Activated naive CD4-positive, alpha-beta T cell treated with anti-CD3 and anti-CD28 coated beads, Interleukin-2, amount 50 U/mL, for 16 hours (primary cell): ENCODE data around the gene MGAT4B.
"Not testable (repeated sequence)": the region's sequence is repeated elsewhere in the genome, so short reads cannot be mapped to it uniquely, and the experiment has no call there.

Experiments used
- DNase-seq: peaks from one replicate; pipeline ENCODE4 v3.0.0-alpha.2; 2020

MGAT4B gene

GRCh38 chr5:179794171-179794570, 12.5 kb downstream of the MGAT4B start:
- DNase-seq: no peak

GRCh38 chr5:179793468-179794139, 13.1 kb downstream of the MGAT4B start, which contains the start of gene LTC4S:
LTC4S (plus strand) TSS chr5:179793986; CDS start chr5:179794081, 95 bp downstream.
- DNase-seq: no peak

DNA sequence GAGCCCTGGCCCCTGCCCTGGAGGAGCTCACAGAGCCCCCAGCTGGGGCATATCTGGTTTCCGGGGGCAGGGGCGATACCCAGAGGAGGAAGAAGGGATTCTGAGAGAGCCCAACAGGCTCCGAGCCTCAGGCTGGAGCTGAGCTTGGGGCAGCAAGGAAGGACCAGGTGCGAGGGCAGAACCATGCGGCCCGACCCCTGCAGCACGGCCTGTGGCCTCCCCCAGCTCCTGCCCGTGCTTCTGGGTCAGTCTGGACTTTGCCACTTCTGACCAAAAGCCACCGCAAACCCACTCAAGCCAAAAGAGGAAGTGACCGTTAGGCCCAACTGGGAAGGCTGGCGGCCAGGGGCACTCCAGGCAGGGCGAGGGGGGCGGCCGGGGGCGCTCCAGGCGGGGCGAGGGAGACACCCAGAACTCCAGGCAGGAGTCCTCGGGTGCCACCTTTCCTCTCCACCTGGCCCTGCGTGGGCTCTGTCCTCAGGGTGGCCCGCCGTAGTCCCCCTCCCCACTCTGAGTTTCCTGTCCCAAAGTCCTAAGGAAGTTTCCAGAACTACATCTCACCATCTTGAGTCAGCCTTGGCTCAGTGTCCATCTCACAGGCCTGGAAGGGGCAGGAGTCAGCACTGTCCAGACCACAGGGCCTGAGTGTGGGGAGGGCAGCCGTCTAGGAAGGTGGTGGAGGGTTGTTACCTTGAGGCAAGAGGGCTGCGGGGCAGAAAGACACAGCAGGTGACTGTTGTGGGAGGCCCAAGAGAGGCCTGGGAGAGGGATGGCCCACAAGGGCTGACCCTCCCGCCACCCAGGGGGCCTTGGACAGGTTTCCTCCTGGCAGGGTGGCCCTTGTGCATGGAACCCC, 13.8 kb downstream of the MGAT4B start:
- no peak for DNase-seq

DNA sequence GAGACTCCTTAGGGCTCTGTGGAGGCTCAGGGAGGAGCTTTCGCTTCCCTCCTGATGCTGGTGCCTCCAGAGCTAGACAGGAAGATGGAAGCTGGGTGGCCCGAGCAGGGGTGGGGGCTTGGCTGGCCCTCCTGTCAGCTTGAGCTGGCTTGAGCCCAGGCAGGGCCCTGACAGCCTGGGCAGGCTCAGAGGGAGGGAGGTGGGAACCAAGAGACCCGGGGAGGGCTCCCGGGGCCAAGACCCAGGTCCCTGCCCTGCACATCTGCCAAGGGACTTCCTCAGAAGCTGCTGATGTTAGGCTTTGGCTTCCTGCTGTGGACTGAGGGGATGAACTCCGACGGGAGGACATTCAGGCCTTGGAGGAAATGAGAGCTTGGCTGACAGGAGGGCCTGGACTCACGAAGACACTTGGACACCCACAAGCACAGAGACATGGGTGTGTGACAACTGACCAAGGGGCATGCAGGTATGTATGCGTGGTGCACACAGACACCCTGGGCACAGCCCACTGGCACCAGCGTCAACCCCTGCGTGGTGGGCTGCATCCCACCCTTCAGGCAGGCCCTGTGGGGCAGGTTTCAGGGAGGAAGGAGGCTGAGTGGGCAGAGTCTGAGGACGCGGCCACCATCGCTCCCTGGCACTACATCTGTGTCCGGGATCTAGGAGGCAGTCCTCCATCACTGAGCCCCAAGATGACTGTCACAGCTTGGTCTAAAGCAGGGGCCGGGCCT, 14.6 kb downstream of the MGAT4B start:
- no peak for DNase-seq

DNA sequence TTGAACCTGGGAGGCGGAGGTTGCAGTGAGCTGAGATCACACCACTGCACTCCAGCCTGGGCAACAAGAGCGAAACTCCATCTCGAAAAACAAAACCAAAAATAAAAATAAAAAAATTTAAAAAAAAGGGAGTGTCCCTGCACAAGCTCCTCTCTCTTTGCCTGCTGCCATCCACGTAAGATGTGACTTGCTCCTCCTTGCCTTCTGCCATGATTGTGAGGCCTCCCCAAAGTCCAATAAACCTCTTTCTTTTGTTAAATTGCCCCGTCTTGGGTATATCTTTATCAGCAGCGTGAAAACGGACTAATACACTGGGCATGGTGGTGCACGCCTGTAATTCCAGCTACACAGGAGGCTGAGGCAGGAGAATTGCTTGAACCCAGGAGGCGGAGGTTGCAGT, 17.4 kb downstream of the MGAT4B start:
- not testable (repeated sequence) for DNase-seq

DNA sequence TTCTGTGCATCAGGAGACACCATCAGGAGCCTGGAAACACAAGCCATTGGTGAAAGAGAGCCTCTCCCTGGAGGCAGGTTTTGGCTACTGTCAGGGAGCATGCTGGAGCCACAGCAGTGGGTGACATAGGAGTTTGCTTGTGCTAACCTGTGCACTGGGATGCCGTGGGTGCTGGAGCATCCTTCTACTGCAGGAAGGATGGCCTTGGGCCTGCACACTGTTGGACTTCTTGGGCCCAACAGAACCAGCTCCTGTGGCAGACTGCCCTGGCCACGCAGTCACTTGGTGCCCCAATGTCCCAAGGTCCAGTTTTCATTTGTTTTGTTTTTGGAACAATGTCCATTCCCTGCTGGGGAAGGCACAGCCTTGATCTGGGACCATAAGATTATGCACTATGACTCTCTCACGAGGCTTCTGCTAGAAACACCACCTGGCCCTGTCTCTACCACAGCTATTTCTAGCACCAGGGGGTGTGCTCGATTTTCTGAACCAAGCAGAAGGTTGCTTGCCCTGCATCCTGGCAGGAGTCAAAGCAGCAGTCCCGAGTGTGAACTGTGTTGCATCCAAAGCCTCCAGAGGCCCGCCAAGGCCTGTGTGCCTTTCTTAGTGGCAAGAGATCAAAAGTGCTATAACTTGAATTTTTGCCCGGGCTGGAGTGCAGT, 18.3 kb downstream of the MGAT4B start:
- DNase-seq: no peak

- DNase-seq: no peak
These were observed 19.8 kb downstream of the MGAT4B start for GRCh38 chr5:179786861-179787260.

DNA sequence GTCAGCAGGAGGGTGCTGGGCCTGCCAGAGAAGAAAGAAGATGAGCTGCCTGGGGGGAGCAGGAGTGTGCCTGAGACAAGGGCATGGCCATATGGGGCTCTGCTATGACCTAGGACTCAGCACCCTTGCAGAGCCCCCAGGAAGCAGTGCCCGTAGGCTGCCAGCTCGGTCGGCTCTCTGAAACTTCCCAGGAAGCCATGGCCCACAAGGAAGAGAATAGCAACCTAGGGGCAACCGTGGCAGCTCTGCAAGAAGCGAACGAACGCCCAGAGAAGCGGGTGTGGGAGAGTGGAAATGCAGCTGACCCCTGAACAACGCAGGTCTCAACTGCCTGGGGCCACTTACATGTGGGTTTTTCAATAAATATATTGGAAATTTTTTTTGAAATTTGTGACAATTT, 23.5 kb downstream of the MGAT4B start:
- no peak for DNase-seq

DNA sequence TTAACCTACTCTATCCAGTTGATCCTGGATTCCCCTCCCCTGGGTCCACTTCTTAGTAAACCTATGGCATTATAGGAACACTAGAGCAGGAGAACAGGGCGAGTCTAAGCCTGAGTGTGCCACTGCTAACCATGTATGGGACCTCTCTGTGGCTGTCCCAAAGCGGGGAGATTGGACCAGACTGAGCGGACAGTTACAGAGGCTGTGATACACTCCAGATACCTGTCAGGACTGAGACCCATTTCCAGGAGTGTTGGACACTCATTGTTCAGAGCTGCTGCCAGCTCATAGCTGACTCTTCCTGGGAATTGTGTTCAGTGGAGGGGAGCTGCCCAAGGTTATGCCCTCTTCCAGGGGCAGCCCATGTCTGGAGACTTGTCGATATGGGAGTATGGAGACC, 24.8 kb downstream of the MGAT4B start:
- DNase-seq: no peak

DNA sequence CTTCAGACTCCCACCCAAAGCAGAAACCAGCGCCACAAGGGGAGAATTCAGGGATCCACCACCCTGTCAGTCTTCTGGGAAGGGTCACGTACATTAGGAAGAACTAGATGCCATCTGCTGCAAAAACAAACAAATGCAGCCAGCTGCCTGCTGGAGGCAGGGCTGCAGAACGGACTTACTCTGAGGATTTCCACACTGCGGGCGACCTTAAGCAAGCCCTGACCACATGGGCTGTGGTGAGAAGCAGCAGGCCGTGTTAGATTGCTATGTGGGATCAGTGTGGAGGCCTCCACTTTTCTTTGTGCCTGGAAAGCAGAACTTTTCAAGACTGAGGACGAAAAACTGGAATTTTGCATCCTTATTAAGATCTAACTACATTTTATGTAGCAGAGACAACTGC, 26.3 kb downstream of the MGAT4B start:
- DNase-seq: no peak

DNA sequence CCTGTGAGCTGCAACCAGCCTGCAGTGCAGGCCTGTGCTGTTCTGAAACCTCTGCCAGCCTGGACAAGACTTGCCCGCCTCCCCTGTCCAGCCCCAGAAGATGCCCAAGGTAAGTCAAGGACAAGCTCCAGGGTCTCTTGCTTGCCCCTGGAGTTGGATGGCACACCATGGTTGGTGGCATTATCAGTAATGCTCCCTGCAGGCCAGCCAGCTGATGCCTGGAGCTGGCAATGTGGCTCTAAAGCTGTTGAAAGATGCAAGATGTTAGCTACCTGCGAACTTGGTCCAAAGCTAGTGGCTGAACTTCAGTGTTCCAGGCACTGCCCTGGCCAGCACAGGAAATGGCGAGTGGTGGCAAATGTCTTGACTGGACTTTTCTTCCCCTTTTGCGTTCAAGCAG, 26.8 kb downstream of the MGAT4B start:
- no peak for DNase-seq

DNA sequence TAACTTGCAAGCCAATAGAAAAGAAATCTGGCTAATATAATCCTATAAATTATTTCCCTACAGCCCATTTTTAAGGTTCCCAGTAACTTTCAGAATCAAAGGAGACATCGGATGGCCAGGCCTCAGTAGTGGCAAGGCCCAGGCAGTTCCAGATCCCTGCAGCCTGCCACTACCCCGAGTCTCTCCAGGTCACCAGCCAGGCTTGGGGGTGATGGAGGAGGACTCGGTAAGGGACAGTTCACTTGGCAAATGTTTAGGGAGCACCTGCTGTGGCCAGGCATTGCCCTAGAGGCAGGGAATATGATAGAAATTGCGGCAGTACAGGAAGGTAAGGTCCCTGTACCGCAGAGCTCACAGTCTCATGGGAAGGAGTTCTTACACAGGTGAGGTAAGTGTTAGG, 28.1 kb downstream of the MGAT4B start:
- DNase-seq: no peak

DNA sequence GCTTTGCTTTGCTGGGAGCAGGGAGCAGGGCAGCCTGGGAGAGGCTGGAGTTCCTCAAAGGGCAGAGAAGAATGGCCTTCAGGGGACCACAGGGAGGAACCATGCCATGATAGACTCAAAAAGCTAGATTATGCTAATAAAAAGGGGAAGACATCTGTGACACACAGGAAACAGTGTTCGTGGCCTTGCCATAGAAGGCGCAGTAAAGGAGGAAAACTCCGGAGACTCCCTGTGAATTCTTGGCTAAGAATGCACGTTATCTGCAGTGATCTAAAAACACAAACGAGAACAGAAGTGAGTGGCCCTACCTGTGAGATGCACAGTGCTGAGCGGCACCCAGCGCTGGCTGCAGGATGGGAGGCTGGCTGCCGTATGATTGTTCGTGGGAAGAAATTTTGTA, 28.8 kb downstream of the MGAT4B start:
- DNase-seq: no peak

GRCh38 chr5:179777456-179777855, 29.2 kb downstream of the MGAT4B start:
- no peak for DNase-seq

DNA sequence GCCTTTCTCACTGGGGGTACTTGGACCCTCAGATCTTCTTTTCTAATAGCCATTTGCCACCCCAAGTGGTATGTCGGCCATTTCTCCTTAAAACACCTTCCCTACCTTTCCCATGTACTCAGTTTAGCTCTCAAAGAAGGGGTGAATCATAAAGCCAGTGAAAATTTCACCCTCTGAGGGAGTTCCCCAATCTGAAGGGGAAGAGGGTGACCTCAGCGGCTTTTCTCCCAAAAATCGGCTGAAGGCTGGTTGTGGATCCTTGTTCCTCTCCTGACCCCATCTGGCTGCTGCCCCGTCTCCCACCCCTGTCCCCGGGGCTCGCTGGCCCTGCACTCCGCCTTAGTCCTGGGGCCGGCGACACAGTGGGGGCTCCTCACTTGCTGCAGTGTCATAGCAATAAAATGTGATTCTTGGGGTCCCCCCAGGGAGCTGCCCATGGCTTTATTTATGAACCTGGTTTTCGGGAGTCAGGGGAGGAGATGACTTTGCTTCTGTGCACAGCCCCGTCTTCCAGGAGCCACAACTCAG, 30.2 kb downstream of the MGAT4B start:
- no peak for DNase-seq

DNA sequence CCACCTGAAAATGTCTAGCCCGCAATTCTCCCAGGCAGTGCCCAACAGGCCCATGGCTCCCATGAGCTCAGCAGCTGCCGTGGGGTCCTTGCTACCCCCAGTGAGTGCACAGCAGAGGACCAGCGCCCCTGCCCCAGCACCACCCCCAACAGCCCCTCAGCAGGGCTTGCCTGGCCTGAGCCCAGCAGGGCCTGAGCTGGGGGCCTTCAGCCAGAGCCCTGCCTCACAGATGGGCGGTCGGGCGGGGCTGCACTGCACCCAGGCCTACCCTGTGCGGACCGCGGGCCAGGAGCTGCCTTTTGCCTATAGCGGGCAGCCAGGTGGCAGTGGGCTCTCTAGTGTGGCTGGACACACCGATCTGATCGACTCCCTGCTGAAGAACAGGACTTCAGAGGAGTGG, 32.2 kb downstream of the MGAT4B start:
- no peak for DNase-seq

DNA sequence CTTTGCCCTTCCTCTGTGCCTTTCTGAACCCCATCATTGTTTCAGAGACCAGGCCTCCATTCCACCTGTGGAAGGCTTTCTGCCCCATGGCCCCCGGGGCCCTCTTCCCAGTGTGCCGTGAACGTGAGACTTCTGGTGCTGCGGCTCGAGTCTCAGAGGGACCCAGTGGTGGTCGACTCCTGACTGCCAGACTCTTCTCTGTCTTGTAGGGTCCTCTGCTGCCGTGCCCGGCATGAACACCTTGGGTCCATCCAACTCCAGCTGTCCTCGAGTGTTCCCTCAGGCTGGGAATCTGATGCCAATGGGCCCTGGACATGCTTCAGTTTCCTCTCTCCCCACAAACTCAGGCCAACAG, 33.0 kb downstream of the MGAT4B start:
- no peak for DNase-seq

DNA sequence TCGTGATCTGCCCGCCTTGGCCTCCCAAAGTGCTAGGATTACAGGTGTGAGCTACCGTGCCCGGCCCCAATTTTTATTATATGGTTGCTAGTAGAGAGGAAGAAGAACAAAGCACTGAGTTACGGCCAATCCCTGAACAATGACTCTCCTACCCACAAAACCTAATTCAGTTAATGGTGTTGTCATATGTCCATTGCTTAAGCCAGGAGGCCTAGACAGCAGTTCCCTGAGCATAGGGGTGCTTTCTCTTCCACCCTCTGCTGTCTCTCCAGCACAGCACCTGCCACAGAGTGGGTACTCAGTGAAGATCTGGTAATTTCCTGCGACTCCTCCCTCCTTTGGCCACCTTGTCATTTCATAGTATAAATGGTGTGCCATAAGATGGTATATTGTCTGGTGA, 34.3 kb downstream of the MGAT4B start:
- no peak for DNase-seq

- DNase-seq: no peak
These were observed 35.3 kb downstream of the MGAT4B start for GRCh38 chr5:179771311-179771895.

- DNase-seq: no peak
These were observed 36.9 kb downstream of the MGAT4B start for GRCh38 chr5:179769796-179770195.

- no peak for DNase-seq
These were observed 37.4 kb downstream of the MGAT4B start for GRCh38 chr5:179769271-179769670.

GRCh38 chr5:179768326-179769085, 38.2 kb downstream of the MGAT4B start:
- DNase-seq: no peak
